GM21526 (cell line): ENCODE data around the gene PIGK.
A peak's percentile ranks its signal among the peaks of the same experiment; 100 is the strongest.
"Not testable (repeated sequence)": the region's sequence is repeated elsewhere in the genome, so short reads cannot be mapped to it uniquely, and the experiment has no call there.

Experiments used
- ATAC-seq: cut with Tn5 transposase; IDR thresholded peaks from one replicate; pipeline ENCODE4 v1.9.1; 2021; ENCODE audit warnings: moderate library complexity; ENCODE audit not compliant: unreplicated experiment, low FRiP score

Gene PIGK

GRCh38 chr1:77219166-77219887 lies at the start of gene PIGK:
TSS of gene PIGK (minus strand) at chr1:77219430. CDS start at chr1:77219402, 28 bp downstream.
- peak; percentile 94 for ATAC-seq

DNA sequence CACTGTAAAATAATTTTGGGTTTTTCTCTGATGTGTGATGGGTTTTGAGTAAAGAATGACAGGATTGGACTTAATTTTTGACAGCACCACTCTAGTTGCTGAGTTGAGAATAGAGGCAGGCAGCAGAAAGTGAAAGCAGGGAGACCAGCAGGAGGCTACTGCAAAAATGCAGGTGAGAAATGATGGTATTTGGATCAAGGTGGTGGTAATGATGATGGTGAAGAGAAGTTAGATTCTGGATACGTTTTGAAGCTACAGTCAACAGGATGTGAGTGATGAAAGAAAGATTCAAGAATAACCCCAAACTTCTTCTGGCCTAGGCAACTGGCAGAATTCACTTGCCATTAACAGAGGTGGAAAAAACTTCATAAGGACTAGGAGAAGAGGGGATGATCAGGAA lies 47.8 kb upstream of the PIGK start:
- ATAC-seq = no peak

DNA sequence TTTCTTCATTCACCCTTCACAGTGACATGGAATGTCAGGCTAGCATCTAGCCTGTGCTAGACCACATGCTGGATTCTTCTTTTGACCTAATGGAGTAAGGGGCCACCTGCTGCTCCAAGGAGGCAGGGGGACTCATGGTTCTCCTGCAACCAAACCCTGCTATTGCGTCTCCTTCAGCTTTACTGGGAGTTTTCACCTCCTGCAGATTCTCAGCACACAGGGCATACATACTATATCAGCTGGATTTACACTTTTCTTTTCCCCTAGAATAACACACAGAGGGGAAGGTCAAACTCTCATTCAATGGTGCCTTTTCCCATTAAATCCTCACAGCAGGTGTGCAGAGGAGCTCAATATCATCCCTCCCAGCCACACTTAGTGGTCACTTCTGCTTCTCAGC lies 46.0 kb upstream of the PIGK start:
- ATAC-seq = no peak

GRCh38 chr1:77263708-77264107 lies 44.5 kb upstream of the PIGK start:
- ATAC-seq = no peak

DNA sequence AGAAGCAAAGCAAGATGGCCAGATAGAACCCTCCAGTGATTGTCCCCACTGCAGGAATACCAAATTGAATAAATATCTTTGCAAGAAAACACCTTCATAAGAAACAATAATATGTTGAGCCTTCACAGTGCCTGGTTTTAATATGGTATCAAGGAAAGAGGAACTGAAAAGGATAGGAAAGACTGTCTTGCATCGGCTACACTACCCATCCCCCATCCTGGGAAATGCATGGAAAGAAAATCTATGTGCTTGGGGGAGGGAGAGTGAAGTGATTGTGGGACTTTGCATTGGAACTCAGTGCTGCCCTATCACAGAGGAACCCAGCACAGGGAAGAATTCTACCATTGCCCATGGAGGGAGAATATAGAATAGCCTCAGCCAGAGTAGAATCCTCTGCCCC lies 34.0 kb upstream of the PIGK start:
- no peak for ATAC-seq

- no peak for ATAC-seq
These were observed 30.9 kb upstream of the PIGK start for GRCh38 chr1:77250126-77250525.

DNA sequence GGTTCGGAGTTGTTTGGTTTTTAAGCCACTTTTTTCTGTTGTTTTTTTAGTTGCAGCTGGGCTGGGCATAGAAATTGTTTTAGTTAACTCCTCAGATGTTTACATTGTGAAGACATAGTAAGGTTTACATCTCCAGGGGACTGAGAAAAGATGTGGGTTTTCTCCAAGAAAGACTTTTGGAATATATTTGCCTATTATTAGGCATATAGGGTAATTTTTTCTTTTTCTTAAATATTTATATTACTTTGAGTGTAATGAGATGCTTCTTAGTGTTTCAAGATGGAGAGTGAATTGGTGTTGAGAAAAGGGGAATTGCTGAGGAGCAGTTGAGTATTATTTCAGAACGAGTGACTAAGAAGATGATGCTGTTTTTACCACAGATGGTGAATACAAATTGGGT lies 26.6 kb upstream of the PIGK start:
- ATAC-seq = no peak

DNA sequence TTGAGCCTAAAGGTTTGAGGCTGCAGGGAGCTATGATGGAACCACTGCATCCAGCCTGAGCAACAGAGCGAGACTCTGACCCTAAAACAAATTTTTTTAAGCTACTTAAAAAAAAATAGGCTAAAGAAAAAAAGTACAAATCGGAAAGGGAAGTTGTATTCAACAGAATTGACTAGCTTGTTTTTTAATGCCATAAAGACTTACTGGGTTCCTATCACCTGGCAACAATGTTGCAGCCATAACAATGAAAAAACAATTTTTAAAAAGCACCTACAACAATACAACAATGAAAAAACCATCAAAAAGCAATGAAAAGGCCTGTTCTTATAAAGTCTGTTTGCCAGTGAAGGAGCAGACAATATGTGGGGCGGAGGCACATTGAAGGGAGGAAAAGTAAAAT lies 20.1 kb upstream of the PIGK start:
- no peak for ATAC-seq

GRCh38 chr1:77238462-77238861 lies 19.2 kb upstream of the PIGK start:
- ATAC-seq = no peak

DNA sequence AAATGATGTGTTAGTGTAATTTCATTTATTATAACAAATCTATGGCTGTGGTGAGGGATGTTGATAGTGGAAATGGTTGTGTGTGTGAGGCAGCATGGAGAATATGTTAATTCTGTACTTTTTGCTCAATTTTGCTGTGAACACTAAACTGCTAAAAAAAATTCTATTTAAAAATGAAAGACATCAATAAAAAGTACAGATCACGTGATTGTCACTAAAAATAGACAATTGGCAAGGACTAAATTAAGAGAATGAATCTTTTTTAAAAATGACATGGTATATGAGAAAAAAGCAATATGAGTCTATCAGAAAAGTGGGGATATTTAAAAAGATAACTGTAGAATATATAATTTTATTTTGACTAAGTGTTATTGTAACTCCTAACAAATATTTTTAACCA lies 15.7 kb upstream of the PIGK start:
- no peak for ATAC-seq

- ATAC-seq = no peak
These were observed 14.9 kb upstream of the PIGK start for GRCh38 chr1:77234096-77234495.

GRCh38 chr1:77232829-77233228 lies 13.6 kb upstream of the PIGK start:
- ATAC-seq = no peak

GRCh38 chr1:77230051-77230450 lies 10.8 kb upstream of the PIGK start:
- no peak for ATAC-seq

DNA sequence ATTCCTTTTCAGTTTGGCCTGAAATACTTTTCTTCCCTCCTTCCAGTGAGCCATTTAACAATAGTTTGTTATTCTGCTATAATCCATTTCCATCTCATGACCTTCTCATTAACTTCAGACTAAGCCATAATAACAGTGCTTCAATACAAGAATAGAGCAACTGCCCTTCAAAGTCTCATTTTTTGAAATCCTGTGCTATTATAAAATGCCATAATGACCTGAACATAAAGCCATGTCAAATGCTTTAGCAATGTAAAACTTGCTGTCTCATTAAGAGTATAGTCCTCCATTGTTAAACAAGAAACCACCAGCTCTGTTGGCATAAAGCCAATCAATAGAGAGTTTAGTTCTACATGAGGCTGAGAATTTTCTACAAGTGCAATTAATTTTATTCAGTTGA lies 9.6 kb upstream of the PIGK start:
- no peak for ATAC-seq

- no peak for ATAC-seq
These were observed 8.2 kb upstream of the PIGK start for GRCh38 chr1:77227381-77227780.

DNA sequence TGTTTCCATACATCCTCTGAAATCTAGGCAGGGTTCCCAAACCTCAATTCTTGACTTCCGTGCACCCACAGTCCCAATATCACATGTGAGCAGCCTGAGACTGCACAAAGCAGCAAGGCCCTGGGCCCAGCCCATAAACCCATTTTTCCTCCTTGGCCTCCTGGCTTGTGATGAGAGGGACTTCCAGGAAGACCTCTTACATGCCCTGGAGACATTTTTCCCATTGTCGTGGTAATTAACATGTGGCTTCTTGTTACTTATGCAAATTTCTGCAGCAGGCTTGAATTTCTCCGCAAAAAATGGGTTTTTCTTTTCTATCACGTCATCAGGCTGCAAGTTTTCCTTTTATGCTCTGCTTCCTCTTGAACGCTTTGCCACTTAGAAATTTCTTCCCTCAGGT lies 3.3 kb upstream of the PIGK start:
- no peak for ATAC-seq

GRCh38 chr1:77220687-77221463 lies 1.6 kb upstream of the PIGK start:
- ATAC-seq = no peak

DNA sequence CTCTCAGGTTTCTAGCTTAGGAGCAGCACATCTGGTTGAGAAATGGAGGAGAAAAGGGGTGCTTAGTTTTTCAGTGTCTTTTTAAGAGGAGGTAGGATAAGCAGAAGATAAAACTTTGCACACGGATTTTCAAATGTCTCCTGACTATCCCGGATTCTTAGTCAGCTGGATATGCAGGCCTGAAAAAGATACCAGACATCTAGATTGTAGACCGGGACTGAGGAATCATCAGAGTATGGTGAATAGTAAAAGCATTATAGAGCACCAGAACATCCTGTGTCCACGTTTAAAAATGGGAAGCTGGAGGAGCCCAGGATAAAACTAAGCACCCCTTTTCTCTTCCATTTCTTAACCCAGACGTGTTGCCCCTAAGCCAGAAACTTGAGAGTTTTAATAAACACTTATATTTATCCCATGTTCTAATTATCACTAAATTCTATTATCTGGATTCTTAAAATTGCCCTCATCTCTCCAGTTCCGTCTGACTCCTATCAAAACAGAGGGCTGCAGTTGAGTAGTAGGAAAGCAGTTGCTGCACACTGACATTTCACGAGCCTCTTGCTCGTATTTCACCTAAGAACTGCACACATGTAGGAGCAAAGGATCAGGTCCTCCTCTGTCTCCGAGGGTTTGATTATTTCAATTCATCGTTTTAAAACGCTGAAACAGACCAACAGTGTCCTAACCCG lies 609 bp downstream of the PIGK start:
- peak; percentile 39 for ATAC-seq

GRCh38 chr1:77204043-77204442 lies 15.2 kb downstream of the PIGK start:
- not testable (repeated sequence) for ATAC-seq

- no peak for ATAC-seq
These were observed 16.5 kb downstream of the PIGK start for GRCh38 chr1:77202751-77203150.

- no peak for ATAC-seq
These were observed 18.4 kb downstream of the PIGK start for GRCh38 chr1:77200806-77201205.

DNA sequence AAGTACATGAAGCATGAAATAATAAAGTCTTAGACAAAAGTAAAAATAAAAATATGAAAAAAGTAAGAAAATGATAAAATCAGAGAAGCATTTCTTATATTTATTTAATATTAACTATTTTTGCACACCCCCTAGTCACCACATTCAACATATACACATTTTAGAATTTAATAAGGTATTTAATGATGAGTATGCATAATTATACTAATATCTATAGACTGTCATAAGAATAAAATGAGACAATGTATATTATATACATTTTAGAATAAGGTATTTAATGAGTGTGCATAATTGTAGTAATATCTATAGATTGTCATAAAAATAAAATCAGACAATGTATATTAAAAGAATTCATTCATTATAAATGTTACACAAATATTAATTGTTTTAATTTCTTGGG lies 18.9 kb downstream of the PIGK start:
- ATAC-seq = no peak
